Activated CD4-positive, CD25-positive, alpha-beta regulatory T cell treated with anti-CD3 and anti-CD28 coated beads, Interleukin-2, amount 50 U/mL, for 72 hours (primary cell): ENCODE results near the gene PRR13.
A peak's percentile ranks its signal among the peaks of the same experiment; 100 is the strongest.
"Not testable (repeated sequence)": the region's sequence is repeated elsewhere in the genome, so short reads cannot be mapped to it uniquely, and the experiment has no call there.

Source experiments
- DNase-seq: peaks from one replicate; pipeline ENCODE4 v3.0.0; 2021

Gene PRR13, protein sequence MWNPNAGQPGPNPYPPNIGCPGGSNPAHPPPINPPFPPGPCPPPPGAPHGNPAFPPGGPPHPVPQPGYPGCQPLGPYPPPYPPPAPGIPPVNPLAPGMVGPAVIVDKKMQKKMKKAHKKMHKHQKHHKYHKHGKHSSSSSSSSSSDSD

GRCh38 chr12:53441040-53441833 lies at the start of gene PRR13:
TSS of gene PRR13 (plus strand) at chr12:53441734. CDS start at chr12:53442715, 981 bp downstream.
- DNase-seq, result peak; percentile 96

- DNase-seq, result no peak
Measured at GRCh38 chr12:53399896-53400295, 41.6 kb upstream of the PRR13 start.

- not testable (repeated sequence) for DNase-seq
Measured at GRCh38 chr12:53402351-53402750, 39.2 kb upstream of the PRR13 start.

GRCh38 chr12:53402871-53403270 lies 38.7 kb upstream of the PRR13 start:
- no peak for DNase-seq

DNA sequence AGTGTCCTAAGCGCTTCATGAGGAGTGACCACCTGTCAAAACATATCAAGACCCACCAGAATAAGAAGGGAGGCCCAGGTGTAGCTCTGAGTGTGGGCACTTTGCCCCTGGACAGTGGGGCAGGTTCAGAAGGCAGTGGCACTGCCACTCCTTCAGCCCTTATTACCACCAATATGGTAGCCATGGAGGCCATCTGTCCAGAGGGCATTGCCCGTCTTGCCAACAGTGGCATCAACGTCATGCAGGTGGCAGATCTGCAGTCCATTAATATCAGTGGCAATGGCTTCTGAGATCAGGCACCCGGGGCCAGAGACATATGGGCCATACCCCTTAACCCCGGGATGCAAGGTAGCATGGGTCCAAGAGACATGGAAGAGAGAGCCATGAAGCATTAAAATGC lies 30.6 kb upstream of the PRR13 start:
- DNase-seq, result no peak

- DNase-seq, result no peak
Measured at GRCh38 chr12:53413485-53414204, 27.9 kb upstream of the PRR13 start.

DNA sequence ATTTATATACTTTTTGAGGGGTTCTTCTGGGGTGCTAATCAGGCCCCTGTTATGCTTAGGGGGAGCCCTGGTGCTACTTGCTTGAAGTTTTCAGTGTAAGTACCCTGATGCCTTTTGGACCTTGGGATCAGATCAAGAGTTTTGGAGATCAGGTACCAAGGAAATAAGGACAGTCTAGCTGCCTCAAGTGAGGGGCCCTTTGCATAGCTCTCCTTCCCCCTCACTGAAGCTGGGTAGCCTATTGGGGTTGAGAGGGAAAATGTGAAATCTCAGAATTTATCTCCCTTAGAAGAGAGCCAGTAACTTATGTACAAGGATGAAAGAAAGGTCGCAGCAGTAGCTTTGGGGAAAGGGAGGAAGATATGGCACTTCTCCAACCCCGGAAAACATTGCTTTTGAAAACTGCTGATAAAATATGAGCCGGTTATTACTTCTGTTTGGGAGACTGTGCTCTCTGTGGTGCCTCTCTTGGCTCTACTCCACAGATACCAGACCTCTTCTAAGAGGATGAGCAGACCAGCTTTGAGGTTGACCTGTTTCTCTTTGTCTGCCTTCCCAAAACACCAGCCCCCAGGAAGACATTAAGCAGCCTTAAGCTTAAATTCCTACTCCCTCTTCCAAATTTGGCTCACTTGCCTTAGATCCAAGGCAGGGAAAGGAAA lies 26.6 kb upstream of the PRR13 start:
- DNase-seq, result peak; percentile 6

DNA sequence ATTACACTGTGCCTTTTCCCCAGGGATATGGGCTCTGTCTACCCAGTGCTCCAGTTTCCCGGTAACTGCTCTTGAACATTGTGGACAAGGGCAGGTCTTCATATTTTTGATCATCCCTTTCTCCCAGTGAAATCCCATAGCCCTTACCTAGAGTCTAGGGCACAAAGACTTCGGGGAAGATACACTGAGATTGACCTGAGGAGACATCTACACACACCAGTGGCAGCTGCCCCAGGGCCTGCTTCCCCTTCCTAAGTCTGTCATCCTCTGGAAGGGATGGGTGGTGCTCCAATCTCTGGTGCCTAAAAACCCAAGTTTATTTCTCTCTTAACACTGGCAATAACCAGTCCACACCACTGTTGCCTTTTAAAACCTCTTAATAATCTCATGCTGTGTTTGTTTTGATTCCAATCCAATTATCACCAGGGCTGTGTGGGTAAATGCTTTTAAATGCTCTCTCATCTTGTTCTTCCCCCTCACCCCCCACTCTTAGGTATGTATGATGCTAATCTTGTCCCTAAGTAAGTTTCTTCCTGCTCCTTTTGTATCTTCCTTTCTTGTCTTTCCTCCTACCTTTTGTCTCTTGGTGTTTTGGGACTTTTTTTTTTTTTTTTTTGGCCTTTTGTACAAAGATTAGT lies 25.7 kb upstream of the PRR13 start:
- DNase-seq, result peak; percentile 15

GRCh38 chr12:53417291-53417816 lies 24.2 kb upstream of the PRR13 start:
- not testable (repeated sequence) for DNase-seq

DNA sequence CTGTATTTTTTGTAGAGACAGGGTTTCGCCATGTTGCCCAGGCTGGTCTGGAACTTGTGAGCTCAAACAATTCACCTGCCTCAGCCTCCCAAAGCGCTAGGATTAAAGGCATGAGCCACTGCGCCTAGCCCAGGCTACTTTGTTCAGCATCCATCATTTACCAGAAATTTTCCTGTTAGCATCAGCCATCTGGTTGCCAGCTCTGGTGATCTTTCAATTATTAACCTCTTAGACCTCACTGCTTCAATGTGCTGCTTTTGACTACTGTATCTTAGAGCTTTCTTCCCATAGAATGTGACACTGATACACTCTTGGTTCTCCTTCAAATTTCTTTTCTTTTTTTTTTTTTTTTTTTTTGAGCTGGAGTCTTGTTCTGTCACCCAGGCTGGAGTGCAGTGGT lies 23.3 kb upstream of the PRR13 start:
- DNase-seq, result no peak

DNA sequence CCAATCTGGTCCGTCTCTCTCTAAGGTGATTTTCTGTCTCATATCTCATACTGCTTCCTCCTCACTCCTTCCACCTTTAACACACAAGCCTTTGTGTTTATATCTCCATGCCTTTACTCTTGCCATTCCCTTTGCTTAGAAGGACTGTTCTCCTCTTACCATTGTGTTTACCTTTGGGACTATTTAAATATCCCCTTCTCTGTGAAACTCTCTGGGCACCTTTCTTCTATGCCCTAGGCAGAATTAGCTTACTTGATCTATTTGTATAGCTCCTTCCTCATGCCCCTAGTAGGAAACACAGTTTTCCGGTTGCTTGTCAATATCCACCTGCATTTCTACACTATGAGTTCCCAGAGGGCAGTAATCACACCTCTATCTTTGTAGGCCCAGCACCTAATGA lies 21.8 kb upstream of the PRR13 start:
- DNase-seq, result no peak

DNA sequence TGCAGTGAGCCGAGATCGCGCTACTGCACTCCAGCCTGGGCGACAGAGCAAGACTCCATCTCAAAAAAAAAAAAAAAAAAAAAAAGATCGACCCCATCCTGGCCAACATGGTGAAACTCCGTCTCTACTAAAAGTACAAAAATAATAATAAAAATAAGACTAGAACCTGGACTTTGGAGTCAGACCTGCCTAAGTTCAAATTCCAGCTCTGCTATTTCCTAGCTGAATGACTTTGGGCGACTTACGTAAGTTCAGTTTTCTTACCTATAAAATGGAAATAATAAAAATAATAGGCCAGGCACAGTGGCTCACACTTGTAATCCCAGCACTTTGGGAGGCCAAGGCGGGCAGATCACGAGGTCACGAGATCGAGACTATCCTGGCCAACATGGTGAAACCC lies 19.3 kb upstream of the PRR13 start:
- DNase-seq, result not testable (repeated sequence)

GRCh38 chr12:53423597-53423996 lies 17.9 kb upstream of the PRR13 start, which contains the start of gene AMHR2:
TSS of gene AMHR2 (plus strand) at chr12:53423855. CDS start at chr12:53423935, 80 bp downstream.
- DNase-seq, result no peak

GRCh38 chr12:53424626-53425514 lies 16.7 kb upstream of the PRR13 start:
- DNase-seq, result no peak

DNA sequence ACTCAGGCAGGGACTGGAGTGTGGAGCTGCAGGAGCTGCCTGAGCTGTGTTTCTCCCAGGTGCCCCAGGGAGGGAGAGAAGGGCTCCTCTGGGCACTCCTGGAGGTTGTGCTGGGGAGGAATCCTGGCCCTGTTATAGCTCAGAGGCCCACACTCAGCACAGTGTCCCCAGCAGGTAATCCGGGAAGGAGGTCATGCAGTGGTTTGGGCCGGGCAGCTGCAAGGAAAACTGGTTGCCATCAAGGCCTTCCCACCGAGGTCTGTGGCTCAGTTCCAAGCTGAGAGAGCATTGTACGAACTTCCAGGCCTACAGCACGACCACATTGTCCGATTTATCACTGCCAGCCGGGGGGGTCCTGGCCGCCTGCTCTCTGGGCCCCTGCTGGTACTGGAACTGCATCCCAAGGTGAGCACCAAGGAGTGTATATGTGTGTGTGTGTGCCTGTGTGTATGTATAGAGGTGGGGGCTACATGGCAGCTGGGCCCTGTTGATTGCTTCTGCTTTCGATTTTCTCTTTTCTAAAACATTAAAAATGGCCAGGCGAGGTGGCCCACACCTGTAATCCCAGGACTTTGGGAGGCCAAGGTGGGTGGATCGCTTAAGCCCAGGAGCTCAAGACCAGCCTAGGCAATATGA lies 15.9 kb upstream of the PRR13 start:
- no peak for DNase-seq

DNA sequence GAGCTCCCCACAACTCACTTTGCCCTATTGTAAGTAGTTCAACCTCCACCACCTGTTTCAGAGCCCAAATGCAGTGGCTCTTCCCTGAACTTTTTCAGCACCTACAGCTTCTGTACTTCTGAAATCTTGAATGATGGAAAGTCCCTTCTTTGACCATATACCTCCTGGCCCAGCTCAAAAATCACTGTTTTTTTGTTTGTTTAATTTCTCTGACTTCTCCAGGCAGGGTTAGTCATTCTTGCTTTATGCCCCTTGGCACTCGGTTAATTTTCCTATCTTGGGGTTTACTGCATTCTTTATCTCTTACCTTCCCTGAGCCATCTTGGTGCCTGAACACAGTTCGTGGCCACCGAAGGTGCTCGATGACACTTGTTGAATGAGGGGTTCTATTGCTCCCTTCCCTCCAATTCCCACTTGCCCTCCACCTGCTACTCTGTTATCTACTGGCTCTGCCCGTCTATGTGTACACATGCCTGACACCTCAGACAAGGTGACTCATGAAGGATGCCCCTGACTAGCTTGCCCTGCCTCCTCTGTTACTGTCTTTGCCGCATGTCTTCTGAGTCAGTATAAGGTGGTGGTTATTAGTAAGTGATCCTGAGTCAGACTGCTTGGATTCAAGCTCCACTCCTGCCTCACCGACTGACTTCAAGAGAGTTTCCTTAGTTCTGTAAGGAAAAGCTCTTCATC lies 13.5 kb upstream of the PRR13 start:
- DNase-seq, result no peak

DNA sequence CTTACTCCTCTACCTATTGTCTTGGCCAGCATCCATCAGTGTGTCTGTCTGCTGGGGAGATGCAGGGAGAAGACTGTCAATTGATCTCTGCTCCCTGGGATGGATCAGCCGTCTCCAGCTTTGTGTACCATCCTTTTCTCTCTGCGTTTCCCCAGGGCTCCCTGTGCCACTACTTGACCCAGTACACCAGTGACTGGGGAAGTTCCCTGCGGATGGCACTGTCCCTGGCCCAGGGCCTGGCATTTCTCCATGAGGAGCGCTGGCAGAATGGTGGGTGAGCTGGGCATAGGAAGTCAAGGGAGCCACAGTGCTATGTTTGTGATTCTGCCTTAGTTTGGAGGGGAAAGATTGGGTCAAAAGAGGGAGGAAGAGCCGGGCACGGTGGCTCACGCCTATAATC lies 12.8 kb upstream of the PRR13 start:
- no peak for DNase-seq

DNA sequence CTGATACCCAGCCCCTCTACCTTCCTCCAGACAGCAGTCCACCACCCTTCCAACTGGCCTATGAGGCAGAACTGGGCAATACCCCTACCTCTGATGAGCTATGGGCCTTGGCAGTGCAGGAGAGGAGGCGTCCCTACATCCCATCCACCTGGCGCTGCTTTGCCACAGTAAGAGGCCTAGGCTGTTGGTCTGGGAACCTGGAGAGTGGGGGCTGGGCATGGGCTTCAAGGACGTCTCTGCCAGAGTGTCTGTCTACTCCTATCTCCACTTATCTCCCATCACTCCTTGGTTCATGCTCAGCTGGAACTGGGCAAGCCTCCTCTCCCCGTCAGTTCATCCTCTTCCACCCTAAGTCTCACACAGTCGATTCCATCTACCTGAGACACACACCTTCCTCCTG lies 11.4 kb upstream of the PRR13 start:
- no peak for DNase-seq

GRCh38 chr12:53431187-53431586 lies 10.3 kb upstream of the PRR13 start:
- no peak for DNase-seq

GRCh38 chr12:53435326-53435725 lies 6.2 kb upstream of the PRR13 start:
- DNase-seq, result not testable (repeated sequence)
